CD4-positive, alpha-beta memory T cell (primary cell): ENCODE data around the gene CTNNA1. TPM values are rescaled to one million over a fixed set of nuclear protein-coding genes. Genes with fewer than 3 reads are reported as not detected.

Source experiments
- CTCF ChIA-PET: fragments of 350-600 bp; sonication (Branson Sonifier 250); formaldehyde crosslinking; loops from one replicate; lab custom pipeline; 2021; ENCODE audit warnings: inconsistent platforms; ENCODE audit not compliant: partially characterized antibody; lab: Charles Lee
- POLR2A ChIA-PET: fragments of 350-600 bp; sonication (Branson Sonifier 250); formaldehyde crosslinking; loops from one replicate; lab custom pipeline; 2021; ENCODE audit not compliant: partially characterized antibody; lab: Charles Lee
- DNase-seq, 5 donors: peaks; one replicate each; pipeline versions ENCODE4 v3.0.0 to v3.0.0-alpha.2; 2020 to 2022; ENCODE audit warnings: mixed read lengths in 1 of 5
- H3K27ac ChIP-seq: one replicate; pipeline ENCODE4 v1.7.0; 2013; ENCODE audit warnings: low read depth, low read length
- H3K27me3 ChIP-seq: 2 replicates; pipeline ENCODE4 v1.7.0; 2013; ENCODE audit warnings: mild to moderate bottlenecking, low read length, moderate library complexity; ENCODE audit not compliant: insufficient read depth
- H3K36me3 ChIP-seq: 2 replicates; pipeline ENCODE4 v1.7.0; 2013; ENCODE audit warnings: mild to moderate bottlenecking, low read length, moderate library complexity; ENCODE audit not compliant: insufficient read depth
- H3K4me1 ChIP-seq: 2 replicates; pipeline ENCODE4 v1.7.0; 2013; ENCODE audit warnings: mild to moderate bottlenecking, low read length, moderate library complexity; ENCODE audit not compliant: insufficient read depth
- H3K4me3 ChIP-seq, 2 donors: one replicate each; pipeline ENCODE4 v1.7.0; 2013; ENCODE audit warnings: low read length in 2 of 2, mild to moderate bottlenecking in 1 of 2
- H3K9me3 ChIP-seq, 2 donors: one replicate each; pipeline ENCODE4 v1.7.0; 2013; ENCODE audit warnings: low read length in 2 of 2, control low read depth in 1 of 2; ENCODE audit not compliant: control insufficient read depth in 1 of 2
- H3K27ac Mint-ChIP-seq, 7 donors: one replicate each; pipeline ENCODE4 v1.8.0; 2020 to 2021; ENCODE audit warnings: mixed read lengths in 7 of 7, mild to moderate bottlenecking in 6 of 7, inconsistent platforms in 3 of 7, moderate library complexity in 3 of 7
- H3K27me3 Mint-ChIP-seq, 2 donors: one replicate each; pipeline ENCODE4 v1.8.0; 2020 to 2021; ENCODE audit warnings: mixed read lengths in 2 of 2
- H3K36me3 Mint-ChIP-seq, 2 donors: one replicate each; pipeline ENCODE4 v1.8.0; 2020 to 2021; ENCODE audit warnings: mixed read lengths in 2 of 2, inconsistent platforms in 1 of 2, mild to moderate bottlenecking in 1 of 2
- H3K4me1 Mint-ChIP-seq, 4 donors: one replicate each; pipeline ENCODE4 v1.8.0; 2020 to 2021; ENCODE audit warnings: mixed read lengths in 4 of 4, mild to moderate bottlenecking in 1 of 4
- H3K4me3 Mint-ChIP-seq, 8 donors: one replicate each; pipeline ENCODE4 v1.8.0; 2020 to 2021; ENCODE audit warnings: mixed read lengths in 8 of 8, mild to moderate bottlenecking in 7 of 8, moderate library complexity in 6 of 8, inconsistent platforms in 3 of 8
- H3K9me3 Mint-ChIP-seq, 8 donors: one replicate each; pipeline ENCODE4 v1.8.0; 2020 to 2021; ENCODE audit warnings: mixed read lengths in 8 of 8, mild to moderate bottlenecking in 5 of 8, inconsistent platforms in 3 of 8, moderate library complexity in 1 of 8
- intact Hi-C: fragments of 100-400 bp; cut with micrococcal nuclease; formaldehyde crosslinking; loops from one replicate; pipeline ENCODE4 v1.15.1; 2023
- polyA plus RNA-seq, 2 donors: library from polyadenylated mRNA; unstranded; fragments of 300-500 nt; fragmentation: Illumina TruSeq; gene quantifications; one replicate each; pipeline ENCODE4 v1.2.3, GENCODE V29; 2021
- total RNA-seq, 2 experiments: library from RNA; stranded (reverse); gene quantifications; one replicate each; pipeline ENCODE4 v1.2.3, GENCODE V29; 2021

Gene CTNNA1
- total and polyA plus RNA-seq, 4 experiments from 2014 or later = 10.1 to 26.1 (median 17.4) TPM

- Histone ChIP-seq H3K27me3 (no peaks in the 10 kb centered on the region), H3K27ac (no peak overlapping the region), H3K9me3 (no peaks in the 10 kb centered on the region), H3K4me1 (no peaks in the 10 kb centered on the region), H3K36me3 (no peaks in the 10 kb centered on the region), H3K4me3 (no peak overlapping the region)
- POLR2A ChIA-PET = no interaction called here
- CTCF ChIA-PET = no interaction called here
- H3K4me1 Mint-ChIP-seq = peaks cover 0 to 2% (median 0%) of the 10 kb centered on the region in 4 donors
- intact Hi-C loops = no loop called here
- no peak overlapping the region for H3K27ac Mint-ChIP-seq
- no peak overlapping the region for H3K4me3 Mint-ChIP-seq
- H3K9me3 Mint-ChIP-seq = no peaks in the 10 kb centered on the region
- no peak for DNase-seq
- H3K27me3 Mint-ChIP-seq = no peaks in the 10 kb centered on the region
- peaks cover 0 to 8% of the 10 kb centered on the region in 2 donors for H3K36me3 Mint-ChIP-seq
Measured at GRCh38 chr5:138820695-138821094, 67.5 kb downstream of the CTNNA1 start.

- no peaks in the 10 kb centered on the region for H3K4me1 Mint-ChIP-seq
- peaks cover 6 to 21% of the 10 kb centered on the region in 2 donors for H3K36me3 Mint-ChIP-seq
- intact Hi-C loops = no loop called here
- H3K27ac ChIP-seq = no peak overlapping the region
- H3K9me3 Mint-ChIP-seq = no peaks in the 10 kb centered on the region
- H3K4me3 Mint-ChIP-seq = no peak overlapping the region
- no peaks in the 10 kb centered on the region for H3K4me1 ChIP-seq
- no peaks in the 10 kb centered on the region for H3K9me3 ChIP-seq
- CTCF ChIA-PET = interaction anchor here (0.7 to 2.8 kb wide), 13 partner anchors 9 to 545 kb away, joined by 3 to 21 read pairs (median 6); partner anchors contain the start of gene LRRTM2
- H3K27ac Mint-ChIP-seq = no peak overlapping the region
- H3K4me3 ChIP-seq = no peak overlapping the region
- DNase-seq = no peak
- POLR2A ChIA-PET = no interaction called here
- H3K27me3 Mint-ChIP-seq = no peaks in the 10 kb centered on the region
- no peaks in the 10 kb centered on the region for H3K27me3 ChIP-seq
- H3K36me3 ChIP-seq = no peaks in the 10 kb centered on the region
Measured at GRCh38 chr5:138824516-138824915, 71.3 kb downstream of the CTNNA1 start.

GRCh38 chr5:138824924-138825863 is 72.0 kb downstream of the CTNNA1 start:
- Histone ChIP-seq H3K27ac (no peak overlapping the region), H3K9me3 (no peaks in the 10 kb centered on the region), H3K4me1 (no peaks in the 10 kb centered on the region), H3K36me3 (no peaks in the 10 kb centered on the region), H3K4me3 (no peak overlapping the region), H3K27me3 (no peaks in the 10 kb centered on the region)
- ChIA-PET POLR2A (interaction anchor here (0.6 to 0.9 kb wide), 2 partner anchors 56 to 437 kb away, joined by 3 read pairs; no protein-coding TSS in a partner anchor), CTCF (interaction anchor here (0.6 to 2.8 kb wide), 28 partner anchors 9 to 1146 kb away, joined by 3 to 21 read pairs (median 4); partner anchors contain the start of gene LRRTM2)
- Mint-ChIP-seq H3K27ac (no peak overlapping the region), H3K36me3 (peaks cover 6 to 21% of the 10 kb centered on the region in 2 donors), H3K27me3 (no peaks in the 10 kb centered on the region), H3K9me3 (no peaks in the 10 kb centered on the region), H3K4me3 (no peak overlapping the region), H3K4me1 (no peaks in the 10 kb centered on the region)
- intact Hi-C loops = no loop called here
- peak in 3 of 5 donors; percentile 6 to 22 (median 7) for DNase-seq

- H3K36me3 Mint-ChIP-seq = peaks cover 6 to 16% of the 10 kb centered on the region in 2 donors
- DNase-seq = no peak
- peaks cover 0 to 8% (median 5%) of the 10 kb centered on the region in 4 donors for H3K4me1 Mint-ChIP-seq
- H3K27me3 Mint-ChIP-seq = no peaks in the 10 kb centered on the region
- H3K27ac Mint-ChIP-seq = no peak overlapping the region
- Histone ChIP-seq H3K27ac (no peak overlapping the region), H3K4me1 (no peaks in the 10 kb centered on the region), H3K4me3 (no peak overlapping the region), H3K36me3 (no peaks in the 10 kb centered on the region), H3K27me3 (no peaks in the 10 kb centered on the region), H3K9me3 (no peaks in the 10 kb centered on the region)
- intact Hi-C loops = no loop called here
- ChIA-PET CTCF (interaction anchor here (0.5 kb wide), 1 partner anchor 589 kb away, joined by 3 read pairs; no protein-coding TSS in a partner anchor), POLR2A (no interaction called here)
- H3K9me3 Mint-ChIP-seq = no peaks in the 10 kb centered on the region
- no peak overlapping the region for H3K4me3 Mint-ChIP-seq
Measured at GRCh38 chr5:138828556-138828955, 75.3 kb downstream of the CTNNA1 start.

GRCh38 chr5:138829341-138829740 is 76.1 kb downstream of the CTNNA1 start:
- Histone ChIP-seq H3K4me3 (no peak overlapping the region), H3K4me1 (no peaks in the 10 kb centered on the region), H3K36me3 (no peaks in the 10 kb centered on the region), H3K27me3 (no peaks in the 10 kb centered on the region), H3K9me3 (no peaks in the 10 kb centered on the region), H3K27ac (no peak overlapping the region)
- POLR2A ChIA-PET = no interaction called here
- no peak for DNase-seq
- no peak overlapping the region for H3K4me3 Mint-ChIP-seq
- CTCF ChIA-PET = no interaction called here
- no peaks in the 10 kb centered on the region for H3K9me3 Mint-ChIP-seq
- intact Hi-C loops = no loop called here
- H3K36me3 Mint-ChIP-seq = peaks cover 6 to 16% of the 10 kb centered on the region in 2 donors
- H3K4me1 Mint-ChIP-seq = peaks cover 0 to 8% (median 5%) of the 10 kb centered on the region in 4 donors
- no peak overlapping the region for H3K27ac Mint-ChIP-seq
- H3K27me3 Mint-ChIP-seq = no peaks in the 10 kb centered on the region

- no peak overlapping the region for H3K4me3 ChIP-seq
- Mint-ChIP-seq H3K4me1 (peaks cover 0 to 8% (median 6%) of the 10 kb centered on the region in 4 donors), H3K9me3 (no peaks in the 10 kb centered on the region), H3K27me3 (no peaks in the 10 kb centered on the region), H3K36me3 (peaks cover 6 to 16% of the 10 kb centered on the region in 2 donors), H3K27ac (no peak overlapping the region), H3K4me3 (no peak overlapping the region)
- no peak for DNase-seq
- CTCF ChIA-PET = no interaction called here
- H3K9me3 ChIP-seq = no peaks in the 10 kb centered on the region
- POLR2A ChIA-PET = no interaction called here
- no peak overlapping the region for H3K27ac ChIP-seq
- intact Hi-C loops = no loop called here
- H3K36me3 ChIP-seq = no peaks in the 10 kb centered on the region
- no peaks in the 10 kb centered on the region for H3K27me3 ChIP-seq
- no peaks in the 10 kb centered on the region for H3K4me1 ChIP-seq
Measured at GRCh38 chr5:138831703-138832102, 78.5 kb downstream of the CTNNA1 start.

GRCh38 chr5:138832218-138832617 is 79.0 kb downstream of the CTNNA1 start:
- POLR2A ChIA-PET = no interaction called here

More at GRCh38 chr5:138832218-138832617, 79.0 kb downstream of the CTNNA1 start:
- no peaks in the 10 kb centered on the region for H3K9me3 Mint-ChIP-seq
- Histone ChIP-seq H3K4me1 (no peaks in the 10 kb centered on the region), H3K36me3 (no peaks in the 10 kb centered on the region), H3K9me3 (no peaks in the 10 kb centered on the region), H3K27me3 (no peaks in the 10 kb centered on the region), H3K4me3 (no peak overlapping the region), H3K27ac (no peak overlapping the region)
- H3K27me3 Mint-ChIP-seq = no peaks in the 10 kb centered on the region
- H3K27ac Mint-ChIP-seq = no peak overlapping the region
- H3K4me3 Mint-ChIP-seq = no peak overlapping the region
- peaks cover 6 to 15% of the 10 kb centered on the region in 2 donors for H3K36me3 Mint-ChIP-seq
- intact Hi-C loops = no loop called here
- DNase-seq = no peak
- CTCF ChIA-PET = no interaction called here
- H3K4me1 Mint-ChIP-seq = peaks cover 0 to 8% (median 6%) of the 10 kb centered on the region in 4 donors
